Smooth muscle cell of bladder (primary cell): ENCODE measurements around the gene EGF. TPM values are rescaled to one million over a fixed set of nuclear protein-coding genes. Genes with fewer than 3 reads are reported as not detected.

ENCODE experiments used
- total RNA-seq: library from RNA; depleted of rRNA; stranded (reverse); fragments of >200 nt; gene quantifications from 2 replicates; pipeline ENCODE4 v1.2.3, GENCODE V29; 2014

The EGF gene
- total RNA-seq = 0.37 and 0.43 TPM in 2 replicates

GRCh38 chr4:109912706-109913595 lies at the start of gene EGF:
Gene EGF (plus strand): TSS chr4:109912883. CDS start chr4:109913336, 453 bp downstream.

Other genes starting within 250 kb of the EGF start
- 21.6 and 23.1 TPM in 2 replicates for gene CASP6, start 209.4 kb upstream of the EGF start, total RNA-seq
- gene PLA2G12A, start 182.8 kb upstream of the EGF start, total RNA-seq = 8.0 and 28.5 TPM in 2 replicates
- 1.8 and 6.9 TPM in 2 replicates for gene CFI, start 110.9 kb upstream of the EGF start, total RNA-seq
- gene GAR1, start 97.1 kb upstream of the EGF start, total RNA-seq = 1.9 and 2.1 TPM in 2 replicates
- under 0.01 and 0.09 TPM in 2 replicates for gene RRH, start 84.9 kb upstream of the EGF start, total RNA-seq
- under 0.01 TPM in 1 of 2 replicates, not detected in the other for gene LRIT3, start 64.8 kb upstream of the EGF start, total RNA-seq